ENCODE results near the gene PDILT.

Gene PDILT

DNA sequence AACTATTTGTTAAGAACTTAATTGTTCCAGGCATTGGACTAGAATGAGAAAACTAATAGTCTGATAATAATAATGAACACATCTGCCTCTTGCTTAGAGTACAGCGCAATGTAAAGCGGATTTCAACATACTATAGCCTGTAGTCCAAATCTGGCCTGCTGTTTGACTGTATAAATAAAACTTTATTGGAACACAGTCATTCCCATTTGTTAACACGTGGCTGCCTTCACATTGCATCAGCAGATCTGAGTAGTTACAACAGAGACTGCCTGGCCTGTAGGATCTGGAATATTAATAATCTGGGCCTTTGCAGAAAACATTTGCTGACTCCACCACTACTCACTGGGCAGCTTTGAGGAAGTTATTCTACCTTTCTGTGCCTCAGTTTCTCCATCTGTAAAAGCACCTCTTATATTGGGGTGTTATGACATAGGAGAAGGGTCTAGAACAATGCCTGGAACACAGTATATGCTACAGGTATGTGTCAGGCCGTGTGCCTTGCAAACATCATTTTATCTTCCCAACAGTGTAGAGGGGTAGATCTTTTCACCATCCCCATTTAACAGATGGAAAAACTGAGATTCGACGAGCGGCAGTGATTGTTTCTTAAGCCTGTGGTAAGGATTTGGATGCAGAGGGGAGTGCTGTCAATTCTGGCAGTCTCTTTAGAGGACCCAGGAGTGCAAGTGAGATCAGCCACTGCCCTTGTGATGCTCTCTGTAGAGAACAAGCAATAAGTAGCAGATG lies 22.2 kb downstream of the PDILT start (continued):
- TF ChIP-seq PRDM10 (tag by site-specific recombination; IDR thresholded peaks at IDR 0.05) (no peak), ZNF473 (tag by site-specific recombination; IDR thresholded peaks at IDR 0.05) (no peak), ZNF37A (tag by site-specific recombination; IDR thresholded peaks at IDR 0.05) (no peak), ZNF169 (tag by site-specific recombination; IDR thresholded peaks at IDR 0.05) (no peak), INSM2 (tag by site-specific recombination; IDR thresholded peaks at IDR 0.05) (no peak), ZNF600 (tag by site-specific recombination; IDR thresholded peaks at IDR 0.05) (no peak)
- TF ChIP-seq, protein P1, sequence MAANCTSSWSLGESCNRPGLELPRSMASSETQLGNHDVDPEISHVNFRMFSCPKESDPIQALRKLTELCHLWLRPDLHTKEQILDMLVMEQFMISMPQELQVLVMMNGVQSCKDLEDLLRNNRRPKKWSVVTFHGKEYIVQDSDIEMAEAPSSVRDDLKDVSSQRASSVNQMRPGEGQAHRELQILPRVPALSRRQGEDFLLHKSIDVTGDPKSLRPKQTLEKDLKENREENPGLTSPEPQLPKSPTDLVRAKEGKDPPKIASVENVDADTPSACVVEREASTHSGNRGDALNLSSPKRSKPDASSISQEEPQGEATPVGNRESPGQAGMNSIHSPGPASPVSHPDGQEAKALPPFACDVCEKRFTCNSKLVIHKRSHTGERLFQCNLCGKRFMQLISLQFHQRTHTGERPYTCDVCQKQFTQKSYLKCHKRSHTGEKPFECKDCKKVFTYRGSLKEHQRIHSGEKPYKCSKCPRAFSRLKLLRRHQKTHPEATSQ (tag by site-specific recombination; IDR thresholded peaks at IDR 0.05), result no peak

- no peaks in the 10 kb centered on the region for H3K36me3 ChIP-seq (ENCODE audit: control insufficient read depth in 2 of 2, insufficient read depth in 1 of 2, low read length in 2 of 2)
- POLR2A ChIA-PET, result no interaction called here
- H3K9me3 ChIP-seq (ENCODE audit: control insufficient read depth, insufficient read depth, low read depth, low read length), result no peaks in the 10 kb centered on the region
- CTCF ChIA-PET, result interaction anchor here (1.0 kb wide), 1 partner anchor 473 kb away, joined by 4 read pairs; no protein-coding TSS in a partner anchor
- H3K4me1 ChIP-seq (ENCODE audit: control insufficient read depth, insufficient read depth, low read length), result no peaks in the 10 kb centered on the region
- no peak overlapping the region for H3K27ac ChIP-seq (ENCODE audit: extremely low read depth, low read depth, low read length)
- H3K4me3 ChIP-seq (ENCODE audit: low read depth, low read length), result no peak overlapping the region
- TF ChIP-seq ZBTB44 (tag by site-specific recombination; IDR thresholded peaks at IDR 0.05) (no peak), IKZF3 (tag by site-specific recombination; IDR thresholded peaks at IDR 0.05) (no peak), ZNF366 (tag by site-specific recombination; conservative IDR thresholded peaks at IDR 0.05) (no peak), ZNF654 (tag by site-specific recombination; IDR thresholded peaks at IDR 0.05; ENCODE audit: low read depth) (no peak), ZNF214 (tag by site-specific recombination; IDR thresholded peaks at IDR 0.05; ENCODE audit: borderline replicate concordance) (no peak), ZBTB10 (tag by site-specific recombination; IDR thresholded peaks at IDR 0.05) (no peak), ZNF791 (tag by site-specific recombination; IDR thresholded peaks at IDR 0.05) (no peak), PRDM10 (tag by site-specific recombination; IDR thresholded peaks at IDR 0.05) (no peak), ZNF660 (tag by site-specific recombination; IDR thresholded peaks at IDR 0.05) (no peak), ATF2 (tag by site-specific recombination; IDR thresholded peaks at IDR 0.05; ENCODE audit: low read depth) (no peak), ZNF341 (tag by site-specific recombination; IDR thresholded peaks at IDR 0.05; ENCODE audit: low read depth) (no peak), ZNF169 (tag by site-specific recombination; IDR thresholded peaks at IDR 0.05) (no peak), REPIN1 (tag by site-specific recombination; IDR thresholded peaks at IDR 0.05; ENCODE audit: low read depth) (no peak)
These were observed 23.8 kb downstream of the PDILT start for GRCh38 chr16:20380782-20381181.

Measured in HEK293 (cell line).